ENCODE data around the gene CCDC61. TPM values are rescaled to one million over a fixed set of nuclear protein-coding genes. Genes with fewer than 3 reads are reported as not detected.
A peak's percentile ranks its signal among the peaks of the same experiment; 100 is the strongest.

CCDC61 gene
- total RNA-seq, 1 experiment from 2014 or later, result 1.5 TPM

GRCh38 chr19:45973553-45974338 is 21.5 kb upstream of the CCDC61 start, which contains the start of gene NOVA2:
Gene NOVA2, minus strand, starts transcription at chr19:45973865. Its CDS starts 514 bp downstream, at chr19:45973351.
- peak; percentile 56 for DNase-seq (ENCODE audit: extremely low read depth, low read depth)

GRCh38 chr19:45975306-45976070 is 19.8 kb upstream of the CCDC61 start:
- no peak for DNase-seq (ENCODE audit: extremely low read depth, low read depth)

- DNase-seq (ENCODE audit: extremely low read depth, low read depth), result no peak
Observed at GRCh38 chr19:45976178-45976577, 19.1 kb upstream of the CCDC61 start.

- no peak for DNase-seq (ENCODE audit: extremely low read depth, low read depth)
Observed at GRCh38 chr19:45978156-45978555, 17.1 kb upstream of the CCDC61 start.

- DNase-seq (ENCODE audit: extremely low read depth, low read depth), result no peak
Observed at GRCh38 chr19:45981350-45981749, 13.9 kb upstream of the CCDC61 start.

- DNase-seq (ENCODE audit: extremely low read depth, low read depth), result no peak
Observed at GRCh38 chr19:45985321-45985720, 9.9 kb upstream of the CCDC61 start.

- DNase-seq (ENCODE audit: extremely low read depth, low read depth), result no peak
Observed at GRCh38 chr19:45990113-45990728, 5.0 kb upstream of the CCDC61 start.

GRCh38 chr19:45994456-45994997 is 740 bp upstream of the CCDC61 start:
- no peak for DNase-seq (ENCODE audit: extremely low read depth, low read depth)

- no peak for DNase-seq (ENCODE audit: extremely low read depth, low read depth)
Observed at GRCh38 chr19:45995715-45996385, 583 bp downstream of the CCDC61 start.

GRCh38 chr19:45996933-45997332 is 1.7 kb downstream of the CCDC61 start:
- DNase-seq (ENCODE audit: extremely low read depth, low read depth), result no peak

GRCh38 chr19:45998834-45999233 is 3.6 kb downstream of the CCDC61 start:
- no peak for DNase-seq (ENCODE audit: extremely low read depth, low read depth)

- DNase-seq (ENCODE audit: extremely low read depth, low read depth), result no peak
Observed at GRCh38 chr19:45999653-46000121, 4.4 kb downstream of the CCDC61 start.

GRCh38 chr19:46000491-46001246 is 5.4 kb downstream of the CCDC61 start:
- no peak for DNase-seq (ENCODE audit: extremely low read depth, low read depth)

GRCh38 chr19:46002678-46003275 is 7.5 kb downstream of the CCDC61 start:
- DNase-seq (ENCODE audit: extremely low read depth, low read depth), result no peak

- no peak for DNase-seq (ENCODE audit: extremely low read depth, low read depth)
Observed at GRCh38 chr19:46006411-46006810, 11.1 kb downstream of the CCDC61 start.

- peak; percentile 55 for DNase-seq (ENCODE audit: extremely low read depth, low read depth)
Observed at GRCh38 chr19:46009530-46010510, 14.6 kb downstream of the CCDC61 start.

- DNase-seq (ENCODE audit: extremely low read depth, low read depth), result no peak
Observed at GRCh38 chr19:46014534-46014933, 19.3 kb downstream of the CCDC61 start.
